SU-DHL-6 (cell line): ENCODE data around the gene REELD1.

Source experiments
- H2AFZ ChIP-seq: fragments of 200-600 bp; sonication (generic); 2 replicates; pipeline ENCODE4 v1.6.1; 2014; ENCODE audit warnings: low read depth, mild to moderate bottlenecking, moderate library complexity, mixed read lengths, antibody characterized with exemption, low read length; ENCODE audit not compliant: severe bottlenecking
- H3F3A ChIP-seq: fragments of 200-600 bp; shearing (Covaris generic); 2 replicates; pipeline ENCODE4 v1.6.0; 2016; ENCODE audit warnings: antibody characterized with exemption, mild to moderate bottlenecking; ENCODE audit not compliant: insufficient read depth
- H3K27ac ChIP-seq: fragments of 200-600 bp; sonication (generic); 2 replicates; pipeline ENCODE4 v1.5.1; 2016; ENCODE audit warnings: low read depth, mild to moderate bottlenecking, low read length, moderate library complexity, mixed read lengths
- H3K27me3 ChIP-seq: fragments of 200-600 bp; sonication (generic), shearing (Covaris generic); 2 replicates; pipeline ENCODE4 v1.6.0; 2014; ENCODE audit warnings: mild to moderate bottlenecking, low read length
- H3K36me3 ChIP-seq: fragments of 200-600 bp; sonication (generic); 2 replicates; pipeline ENCODE4 v1.6.1; 2014; ENCODE audit warnings: mild to moderate bottlenecking, low read length, mixed read lengths
- H3K4me2 ChIP-seq: fragments of 300-600, 200-600 bp; shearing (Covaris generic), sonication (generic); 2 replicates; pipeline ENCODE4 v1.6.0; 2014; ENCODE audit warnings: low read length, low read depth, mild to moderate bottlenecking; ENCODE audit not compliant: poor library complexity, severe bottlenecking
- H3K4me3 ChIP-seq: fragments of 200-600 bp; sonication (generic); 2 replicates; pipeline ENCODE4 v1.5.1; 2014; ENCODE audit warnings: antibody characterized with exemption, low read length, mild to moderate bottlenecking, mixed read lengths; ENCODE audit not compliant: insufficient read depth, poor library complexity, severe bottlenecking
- H3K79me2 ChIP-seq: fragments of 200-600 bp; sonication (generic); 2 replicates; pipeline ENCODE4 v1.6.1; 2014; ENCODE audit warnings: mild to moderate bottlenecking, low read length, moderate library complexity; ENCODE audit not compliant: insufficient read depth
- H3K9ac ChIP-seq: fragments of 200-600 bp; sonication (generic); 2 replicates; pipeline ENCODE4 v1.7.0; 2014; ENCODE audit warnings: mild to moderate bottlenecking, low read length
- H3K9me2 ChIP-seq: fragments of 200-600 bp; sonication (generic); replicated peaks from 2 replicates; pipeline ENCODE4 v1.6.1; 2014; ENCODE audit warnings: low read length; ENCODE audit not compliant: insufficient read depth
- H3K9me3 ChIP-seq: fragments of 200-600 bp; sonication (generic); 2 replicates; pipeline ENCODE4 v1.6.1; 2014; ENCODE audit warnings: low read length, mixed read lengths; ENCODE audit not compliant: insufficient read depth
- H4K20me1 ChIP-seq: fragments of 200-600 bp; sonication (generic); 2 replicates; pipeline ENCODE4 v1.6.1; 2014; ENCODE audit warnings: low read depth, mild to moderate bottlenecking, antibody characterized with exemption, low read length, moderate library complexity, mixed read lengths
- CTCF ChIP-seq: fragments of 200-600 bp; sonication (generic); IDR thresholded peaks from one replicate; pipeline ENCODE4 v1.5.1; 2017; ENCODE audit warnings: antibody characterized with exemption, mild to moderate bottlenecking, low read length, moderate library complexity; ENCODE audit not compliant: insufficient read depth, poor library complexity, severe bottlenecking
- EZH2phosphoT487 ChIP-seq: fragments of 200-600 bp; sonication (generic), shearing (Covaris generic); conservative IDR thresholded peaks from 2 replicates; pipeline ENCODE4 v1.6.1; 2018; ENCODE audit warnings: mild to moderate bottlenecking, antibody characterized with exemption, low read length, moderate library complexity, mixed read lengths

Gene REELD1

GRCh38 chr4:146191766-146192458, 22.4 kb upstream of the REELD1 start:
- no peak overlapping the region for H3K27ac ChIP-seq
- H4K20me1 ChIP-seq = no peaks in the 10 kb centered on the region
- H3K4me2 ChIP-seq = no peak overlapping the region
- H3K36me3 ChIP-seq = peaks cover 35% of the 10 kb centered on the region
- H2AFZ ChIP-seq = no peak overlapping the region
- TF ChIP-seq EZH2phosphoT487 = no peak
- TF ChIP-seq CTCF = no peak
- no peak overlapping the region for H3K9ac ChIP-seq
- no peaks in the 10 kb centered on the region for H3K27me3 ChIP-seq
- no peaks in the 10 kb centered on the region for H3K79me2 ChIP-seq
- no peak overlapping the region for H3K4me3 ChIP-seq
- H3F3A ChIP-seq = 0 out of 2 replicates have a peak, but pooled peaks cover 5% of the 10 kb centered on the region
- H3K9me3 ChIP-seq = no peaks in the 10 kb centered on the region
- H3K9me2 ChIP-seq = no peaks in the 10 kb centered on the region

DNA sequence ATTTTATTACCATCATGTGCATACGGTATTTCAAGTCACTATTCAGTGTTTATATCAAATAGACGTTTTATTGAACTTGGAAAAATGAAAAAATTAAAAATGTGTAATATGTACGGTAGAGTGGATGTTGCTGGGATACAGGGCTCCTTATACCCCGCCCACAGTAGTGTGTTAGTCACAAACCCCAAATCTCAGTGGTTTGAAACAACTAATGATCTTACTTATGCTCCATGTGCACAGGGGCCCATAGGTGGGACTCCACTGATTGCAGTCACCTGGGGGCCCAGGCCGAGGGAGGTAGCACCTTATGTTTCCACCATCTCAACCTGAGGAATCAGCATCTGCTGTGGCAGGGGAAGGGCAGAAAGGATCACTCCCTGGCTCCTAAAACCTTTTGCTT, 20.7 kb upstream of the REELD1 start:
- H3K27me3 ChIP-seq = no peaks in the 10 kb centered on the region
- no peak overlapping the region for H3K27ac ChIP-seq
- no peak overlapping the region for H3K9ac ChIP-seq
- no peaks in the 10 kb centered on the region for H3F3A ChIP-seq
- no peak overlapping the region for H2AFZ ChIP-seq
- TF ChIP-seq EZH2phosphoT487 = no peak
- TF ChIP-seq CTCF = no peak
- no peaks in the 10 kb centered on the region for H3K9me2 ChIP-seq
- no peak overlapping the region for H3K4me3 ChIP-seq
- no peaks in the 10 kb centered on the region for H3K79me2 ChIP-seq
- H3K9me3 ChIP-seq = no peaks in the 10 kb centered on the region
- H3K36me3 ChIP-seq = peaks cover 19% of the 10 kb centered on the region
- H4K20me1 ChIP-seq = no peaks in the 10 kb centered on the region
- H3K4me2 ChIP-seq = no peak overlapping the region

GRCh38 chr4:146194212-146194611, 20.1 kb upstream of the REELD1 start:
- TF ChIP-seq CTCF = no peak
- TF ChIP-seq EZH2phosphoT487 = no peak
- no peaks in the 10 kb centered on the region for H3K9me3 ChIP-seq
- H3K4me3 ChIP-seq = no peak overlapping the region

More at GRCh38 chr4:146194212-146194611, 20.1 kb upstream of the REELD1 start:
- Histone ChIP-seq H3K79me2 (no peaks in the 10 kb centered on the region), H3K27me3 (no peaks in the 10 kb centered on the region), H2AFZ (no peak overlapping the region), H3K27ac (no peak overlapping the region), H3K4me2 (no peak overlapping the region), H4K20me1 (no peaks in the 10 kb centered on the region), H3K9ac (no peak overlapping the region), H3K9me2 (no peaks in the 10 kb centered on the region), H3K36me3 (peaks cover 16% of the 10 kb centered on the region), H3F3A (no peaks in the 10 kb centered on the region)
